ENCODE data around the gene IL17RD.
A peak's percentile ranks its signal among the peaks of the same experiment; 100 is the strongest.

The IL17RD gene

GRCh38 chr3:57064001-57064400 lies 101.2 kb downstream of the IL17RD start:
- no peak for DNase-seq

GRCh38 chr3:57063032-57063431 lies 102.1 kb downstream of the IL17RD start:
- DNase-seq, result no peak

DNA sequence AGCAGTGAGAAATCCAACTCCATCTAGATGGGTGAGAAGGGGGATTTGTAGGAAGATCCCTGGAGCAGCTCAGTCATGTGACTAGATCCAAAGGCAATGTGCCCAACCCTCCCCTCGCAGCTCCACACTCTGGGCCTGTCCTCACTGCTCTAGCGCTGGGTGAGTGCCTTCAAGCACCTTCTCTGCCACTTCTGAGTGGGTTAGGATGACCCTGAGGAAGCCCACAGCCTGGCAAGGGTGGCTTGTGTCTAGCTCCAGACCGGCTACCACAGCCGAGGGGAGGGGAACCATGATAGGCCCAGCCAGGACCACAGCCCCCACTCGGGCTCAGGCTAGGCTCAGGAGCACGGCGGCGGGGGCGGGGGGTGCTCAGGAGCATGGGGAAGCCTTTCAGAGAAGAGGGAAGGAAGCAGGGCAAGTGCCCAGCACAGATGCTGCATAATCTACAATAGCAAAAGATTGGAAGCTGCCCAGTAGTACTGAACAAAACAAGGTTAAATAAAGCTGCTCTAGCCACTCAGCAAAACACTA lies 103.0 kb downstream of the IL17RD start:
- peak in 1 of 2 experiments; percentile 6 for DNase-seq

DNA sequence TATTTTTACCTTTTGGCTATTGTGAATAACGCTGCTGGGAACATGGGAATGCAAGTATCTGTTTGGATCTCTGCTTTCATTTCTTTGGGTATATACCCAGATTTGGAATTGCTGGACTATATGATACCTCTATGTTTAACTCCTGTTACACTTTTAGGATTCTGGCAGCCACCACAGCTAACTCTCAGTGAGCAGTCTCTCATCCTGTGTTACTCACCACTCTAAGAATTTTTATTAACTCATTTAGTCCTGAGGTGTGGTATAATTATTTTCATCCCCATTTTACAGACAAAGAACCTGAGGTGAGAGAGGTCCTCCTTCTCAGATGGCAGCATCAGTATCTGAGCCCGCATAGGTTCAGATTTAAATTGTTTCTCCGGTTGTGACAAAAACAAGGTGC lies 103.6 kb downstream of the IL17RD start:
- DNase-seq, result no peak

DNA sequence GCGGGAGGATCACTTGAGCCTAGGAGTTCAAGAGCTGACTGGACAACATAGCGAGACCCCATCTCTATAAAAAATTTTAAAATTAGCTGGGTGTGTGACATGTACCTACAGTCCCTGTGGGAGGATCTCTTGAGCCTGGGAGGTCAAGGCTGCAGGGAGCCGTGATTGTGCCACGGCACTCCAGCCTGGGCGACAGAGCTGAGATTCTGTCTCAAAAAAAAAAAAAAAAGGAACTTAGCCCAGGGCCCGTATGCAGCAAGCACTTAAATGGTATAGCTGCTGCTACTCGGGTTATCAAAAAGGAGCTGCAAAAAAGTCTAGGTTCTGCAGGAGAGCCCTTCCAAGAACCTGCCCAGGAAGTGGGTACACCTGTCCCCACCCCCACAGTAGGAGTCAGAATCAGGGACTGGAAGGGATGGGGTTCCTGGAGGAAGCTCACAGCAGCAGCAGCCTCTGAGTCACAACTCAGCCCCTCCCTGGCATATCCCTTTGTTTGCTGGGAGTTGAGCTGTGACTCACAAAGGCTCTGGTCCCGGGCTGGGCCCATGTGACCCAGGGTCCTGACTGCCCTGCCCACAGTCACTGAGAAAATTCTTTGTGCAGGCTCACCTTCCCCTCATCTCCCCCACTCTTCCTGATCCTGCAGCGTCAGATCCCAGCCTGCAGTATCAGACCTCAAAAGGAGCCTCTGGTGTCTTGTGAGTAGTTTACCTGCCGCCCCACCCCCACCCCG lies 104.9 kb downstream of the IL17RD start, which contains the start of gene SPATA12:
Gene SPATA12 (plus strand): TSS at position 576 of the 733 bp plus-strand sequence. CDS start 13,031 bp downstream, outside the sequence.
- peak in 1 of 2 experiments; percentile 22 for DNase-seq

GRCh38 chr3:57059411-57059810 lies 105.7 kb downstream of the IL17RD start:
- no peak for DNase-seq

DNA sequence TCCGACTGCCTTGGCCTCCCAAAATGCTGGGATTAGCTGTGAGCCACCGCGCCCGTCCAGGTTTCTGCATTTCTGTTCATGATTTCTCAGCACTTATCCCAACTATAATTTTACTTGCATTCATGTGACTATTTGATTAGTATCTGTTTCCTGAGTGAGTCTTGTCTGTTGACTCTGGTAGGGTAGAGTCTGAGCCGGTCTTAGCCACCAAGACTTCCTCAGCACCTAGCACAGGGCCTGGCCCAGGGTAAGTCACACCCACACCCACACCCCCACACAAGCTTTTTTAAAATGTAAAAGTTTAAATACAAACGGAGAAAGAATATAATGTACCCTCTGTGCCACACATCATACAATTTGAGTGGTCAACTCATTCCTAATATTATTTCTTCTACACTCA lies 107.8 kb downstream of the IL17RD start:
- DNase-seq, result no peak

DNA sequence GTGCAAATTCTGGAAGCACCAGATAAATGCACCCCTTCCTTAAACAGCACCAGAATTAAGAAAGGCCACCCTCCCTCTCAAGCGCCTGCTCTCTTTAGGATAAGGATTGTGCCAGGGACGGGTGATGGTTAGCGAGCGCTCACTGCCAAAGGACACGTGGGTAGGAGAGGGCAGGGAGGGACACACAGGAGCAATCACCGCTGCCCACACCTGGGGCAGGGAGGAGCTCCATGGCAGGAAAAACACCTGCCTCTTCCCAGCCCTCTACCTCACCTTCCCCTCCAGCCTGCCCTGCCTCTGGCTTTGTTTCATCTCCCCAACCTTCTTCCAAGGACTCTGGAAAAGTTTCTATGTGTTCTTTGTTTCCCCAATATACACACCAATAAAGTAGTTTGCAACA lies 112.0 kb downstream of the IL17RD start:
- DNase-seq, result no peak

DNA sequence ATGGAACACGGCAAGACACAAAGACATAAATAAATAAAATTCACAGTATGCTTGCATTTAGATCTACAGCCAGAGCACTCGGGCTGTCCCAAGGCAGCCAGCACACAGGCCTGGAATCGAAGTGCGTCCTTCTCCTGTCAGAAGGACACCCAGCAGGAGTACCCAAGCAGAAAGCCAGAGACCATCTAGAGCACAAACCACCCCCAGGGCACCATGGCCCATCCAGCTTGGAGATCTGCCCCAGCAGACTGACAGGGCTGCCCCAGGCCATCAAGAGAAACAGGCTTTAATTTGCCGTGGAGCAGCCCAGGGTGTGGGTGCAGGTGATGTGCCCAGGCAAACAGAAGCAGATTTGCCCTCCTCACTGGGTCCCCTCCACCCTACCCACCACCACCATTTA lies 112.5 kb downstream of the IL17RD start:
- DNase-seq, result no peak

GRCh38 chr3:57048728-57049127 lies 116.4 kb downstream of the IL17RD start:
- DNase-seq, result no peak

DNA sequence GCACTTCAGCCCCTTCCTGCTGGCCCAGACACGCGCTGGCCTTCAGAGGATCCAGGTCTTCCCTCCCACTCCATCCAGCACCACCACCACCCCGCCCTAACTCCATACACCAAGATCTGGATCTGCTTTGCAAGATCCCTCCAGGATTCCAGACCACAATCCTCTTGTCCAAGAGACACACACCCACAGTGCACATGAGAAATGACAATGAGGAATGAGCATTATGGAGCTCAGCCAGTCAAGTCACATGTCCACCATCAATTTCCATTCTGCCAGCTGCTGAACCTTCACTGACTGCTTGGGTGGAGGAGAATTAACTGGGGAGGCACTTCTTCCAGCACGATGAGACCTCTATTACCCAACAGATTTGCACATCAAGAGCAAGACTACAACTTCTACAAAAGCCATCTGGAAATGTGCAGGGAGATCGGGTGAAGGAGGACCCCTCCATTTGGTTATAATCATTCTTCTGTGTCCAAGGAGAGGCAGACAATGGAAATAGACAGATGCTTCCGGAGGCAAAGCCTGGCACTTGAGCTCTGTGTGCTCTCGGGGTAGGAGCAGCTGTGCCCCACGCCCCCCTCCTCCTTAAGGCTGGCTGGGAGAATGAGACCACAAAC lies 117.0 kb downstream of the IL17RD start:
- DNase-seq, result peak in 1 of 2 experiments; percentile 43

GRCh38 chr3:57046101-57046765 lies 118.9 kb downstream of the IL17RD start:
- DNase-seq, result no peak

DNA sequence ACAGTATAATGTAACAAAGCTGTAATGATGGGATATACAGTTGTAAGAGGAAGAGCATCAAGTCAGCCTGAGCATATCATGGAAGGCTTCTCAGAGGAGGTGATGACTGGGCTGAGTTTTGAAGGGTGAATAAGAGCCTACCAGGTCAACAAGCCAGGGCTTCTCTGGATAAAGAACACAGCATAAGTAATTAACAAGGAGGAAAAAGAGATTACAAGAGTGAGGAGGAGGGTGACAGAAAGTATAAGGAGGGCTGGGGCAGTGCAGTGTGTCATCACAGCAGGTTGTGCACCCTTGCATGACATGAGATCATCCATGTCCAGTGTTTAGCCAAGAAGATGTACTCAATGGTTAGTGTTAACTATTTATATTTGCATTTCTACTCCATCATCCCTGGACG lies 121.6 kb downstream of the IL17RD start:
- DNase-seq, result no peak

GRCh38 chr3:57041674-57042073 lies 123.5 kb downstream of the IL17RD start:
- DNase-seq, result no peak

All from NCI-H446 (cell line).